Neutrophil (primary cell): ENCODE measurements around the gene DCLK2.

ENCODE experiments used
- H3K27ac ChIP-seq: fragments of 200-600 bp; sonication (generic); 2 replicates; pipeline ENCODE4 v1.5.1; 2016; ENCODE audit warnings: mild to moderate bottlenecking, moderate library complexity
- H3K27me3 ChIP-seq: fragments of 200-600 bp; sonication (generic); 2 replicates; pipeline ENCODE4 v1.6.0; 2016; ENCODE audit warnings: mild to moderate bottlenecking
- H3K36me3 ChIP-seq: fragments of 200-600 bp; sonication (generic); 2 replicates; pipeline ENCODE4 v1.5.1; 2017
- H3K4me1 ChIP-seq, 2 experiments: fragments of 200-600 bp in 1 of 2; sonication (generic) in 1 of 2; 1 replicate in 1 of 2; 2 replicates in 1 of 2; pipeline versions ENCODE4 v1.5.1 to v1.6.1; 2013 to 2016; ENCODE audit warnings: low read depth in 1 of 2, low read length in 1 of 2, mild to moderate bottlenecking in 1 of 2, moderate library complexity in 1 of 2; ENCODE audit not compliant: control insufficient read depth in 1 of 2, insufficient read depth in 1 of 2
- H3K4me3 ChIP-seq, 2 experiments: fragments of 200-600 bp in 1 of 2; sonication (generic) in 1 of 2; 1 replicate in 1 of 2; 2 replicates in 1 of 2; pipeline ENCODE4 v1.5.1; 2013 to 2016; ENCODE audit warnings: low read depth in 1 of 2, low read length in 1 of 2, mild to moderate bottlenecking in 1 of 2, moderate library complexity in 1 of 2
- H3K9me3 ChIP-seq: fragments of 200-600 bp; sonication (generic); 2 replicates; pipeline ENCODE4 v1.5.1; 2016
- CTCF ChIP-seq: fragments of 200-600 bp; sonication (generic); IDR thresholded peaks from 2 replicates; pipeline ENCODE4 v1.5.1; 2016; ENCODE audit warnings: antibody characterized with exemption

Gene DCLK2

GRCh38 chr4:150236626-150237025 lies 158.4 kb downstream of the DCLK2 start:
- H3K27me3 ChIP-seq = no peaks in the 10 kb centered on the region
- no peaks in the 10 kb centered on the region for H3K36me3 ChIP-seq
- H3K9me3 ChIP-seq = no peaks in the 10 kb centered on the region
- TF ChIP-seq CTCF = no peak
- H3K27ac ChIP-seq = no peak overlapping the region
- no peaks in the 10 kb centered on the region for H3K4me1 ChIP-seq
- no peak overlapping the region for H3K4me3 ChIP-seq

GRCh38 chr4:150237110-150237872 lies 159.0 kb downstream of the DCLK2 start:
- Histone ChIP-seq H3K27ac (no peak overlapping the region), H3K36me3 (no peaks in the 10 kb centered on the region), H3K27me3 (no peaks in the 10 kb centered on the region), H3K4me1 (no peaks in the 10 kb centered on the region), H3K4me3 (no peak overlapping the region), H3K9me3 (no peaks in the 10 kb centered on the region)
- no peak for TF ChIP-seq CTCF

- no peak overlapping the region for H3K27ac ChIP-seq
- H3K4me1 ChIP-seq = no peaks in the 10 kb centered on the region
- no peak overlapping the region for H3K4me3 ChIP-seq
- no peaks in the 10 kb centered on the region for H3K27me3 ChIP-seq
- no peaks in the 10 kb centered on the region for H3K36me3 ChIP-seq
- no peaks in the 10 kb centered on the region for H3K9me3 ChIP-seq
- TF ChIP-seq CTCF = no peak
Measured at GRCh38 chr4:150238591-150238990, 160.3 kb downstream of the DCLK2 start.

DNA sequence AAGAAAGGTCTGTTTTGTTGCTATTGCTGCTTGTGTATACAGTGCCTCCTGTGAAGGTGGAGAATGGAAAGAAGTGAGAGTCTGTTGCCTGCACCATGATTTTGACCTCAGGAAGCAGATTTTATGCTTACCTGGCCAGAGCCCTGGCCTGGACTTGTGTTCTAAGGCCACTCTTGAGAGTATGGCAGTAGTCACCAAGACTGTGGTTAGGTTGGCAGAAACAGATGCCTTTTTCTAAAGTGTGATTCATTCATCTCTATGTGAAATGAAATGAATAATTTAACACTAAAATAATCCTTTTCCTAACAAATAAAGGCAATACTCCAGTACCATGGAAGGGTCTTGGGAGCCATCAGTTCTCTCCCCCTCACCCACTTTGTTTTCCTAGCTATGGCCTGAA lies 161.8 kb downstream of the DCLK2 start:
- no peaks in the 10 kb centered on the region for H3K27me3 ChIP-seq
- no peak overlapping the region for H3K27ac ChIP-seq
- TF ChIP-seq CTCF = no peak
- H3K36me3 ChIP-seq = no peaks in the 10 kb centered on the region
- H3K9me3 ChIP-seq = no peaks in the 10 kb centered on the region
- H3K4me3 ChIP-seq = no peak overlapping the region
- no peaks in the 10 kb centered on the region for H3K4me1 ChIP-seq

DNA sequence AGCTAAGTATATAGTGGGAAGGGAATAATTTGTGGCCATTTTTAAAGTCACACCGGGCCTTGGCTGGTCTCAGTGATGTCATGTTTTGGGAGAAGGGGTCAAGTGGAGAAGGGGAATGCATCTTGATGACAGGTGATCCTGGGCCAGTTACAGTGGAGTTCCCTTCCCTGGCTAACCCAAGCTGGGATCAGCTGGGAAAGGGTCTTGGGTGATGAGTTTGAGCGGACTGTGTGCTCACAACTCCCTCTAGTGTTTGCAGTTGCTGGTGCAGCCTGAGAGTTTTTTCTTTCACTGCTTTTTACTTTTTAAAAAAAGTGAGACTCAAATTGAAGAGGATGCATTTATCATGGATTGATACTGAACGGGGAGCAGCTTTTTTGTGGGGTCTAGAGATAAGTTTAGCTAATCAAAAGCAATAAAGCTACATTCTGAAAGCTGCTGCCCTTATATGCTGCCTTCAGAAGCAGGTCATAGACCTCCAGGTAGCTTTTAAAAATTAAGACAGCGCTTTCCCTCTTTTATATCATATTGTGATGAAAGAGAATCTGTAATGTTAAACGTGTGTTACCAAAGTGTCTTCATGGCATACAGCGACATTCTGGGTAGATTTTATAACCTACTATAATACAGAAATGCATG lies 164.7 kb downstream of the DCLK2 start:
- H3K27me3 ChIP-seq = no peaks in the 10 kb centered on the region
- no peak overlapping the region for H3K27ac ChIP-seq
- H3K4me3 ChIP-seq = no peak overlapping the region
- H3K9me3 ChIP-seq = no peaks in the 10 kb centered on the region
- no peaks in the 10 kb centered on the region for H3K36me3 ChIP-seq
- TF ChIP-seq CTCF = no peak
- H3K4me1 ChIP-seq = no peaks in the 10 kb centered on the region
